Hepatic stellate cell (primary cell): ENCODE results near the gene ATP9B.
A peak's percentile ranks its signal among the peaks of the same experiment; 100 is the strongest.
"Not testable (repeated sequence)": the region's sequence is repeated elsewhere in the genome, so short reads cannot be mapped to it uniquely, and the experiment has no call there.

Source experiments
- DNase-seq: peaks from one replicate; pipeline ENCODE4 v3.0.0; 2011; ENCODE audit warnings: low spot score

Gene ATP9B

DNA sequence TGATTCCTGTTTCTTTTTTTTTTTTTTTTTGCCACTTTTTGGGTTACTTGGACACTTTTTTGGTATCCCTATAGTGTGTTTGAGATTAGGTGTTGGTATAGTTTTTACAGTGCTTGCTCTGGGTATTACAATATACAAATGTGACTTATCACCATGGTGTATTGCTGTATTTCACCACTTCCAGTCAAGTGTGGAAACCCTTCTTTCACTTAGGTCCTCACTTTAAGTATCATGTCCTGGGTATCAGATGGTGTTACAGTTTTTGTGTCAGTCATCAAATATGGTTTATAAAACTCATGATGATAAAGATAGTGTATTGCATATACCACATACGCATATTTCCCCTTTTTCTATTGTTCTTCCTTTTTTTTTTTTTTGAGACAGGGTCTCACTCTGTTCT lies 1.8 kb downstream of the ATP9B start:
- no peak for DNase-seq

GRCh38 chr18:79071503-79072210 lies 2.5 kb downstream of the ATP9B start:
- no peak for DNase-seq

DNA sequence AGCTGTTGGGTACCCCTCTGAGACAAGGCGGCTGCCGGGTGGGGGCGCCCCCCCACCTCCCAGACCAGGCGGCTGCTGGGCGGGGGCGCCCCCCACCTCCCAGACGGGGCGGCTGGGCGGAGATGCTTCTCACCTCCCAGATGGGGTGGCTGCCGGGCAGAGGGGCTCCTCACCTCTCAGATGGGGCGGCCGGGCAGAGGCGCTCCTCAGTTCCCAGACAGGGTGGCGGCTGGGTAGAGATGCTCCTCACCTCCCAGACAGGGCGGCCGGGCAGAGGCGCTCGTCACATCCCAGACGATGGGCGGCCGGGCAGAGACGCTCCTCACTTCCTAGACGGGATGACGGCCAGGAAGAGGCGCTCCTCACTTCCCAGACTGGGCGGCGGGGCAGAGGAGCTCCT lies 3.5 kb downstream of the ATP9B start:
- DNase-seq = not testable (repeated sequence)

GRCh38 chr18:79077181-79077580 lies 8.0 kb downstream of the ATP9B start:
- no peak for DNase-seq

- not testable (repeated sequence) for DNase-seq
These were observed 9.6 kb downstream of the ATP9B start for GRCh38 chr18:79078791-79079190.

DNA sequence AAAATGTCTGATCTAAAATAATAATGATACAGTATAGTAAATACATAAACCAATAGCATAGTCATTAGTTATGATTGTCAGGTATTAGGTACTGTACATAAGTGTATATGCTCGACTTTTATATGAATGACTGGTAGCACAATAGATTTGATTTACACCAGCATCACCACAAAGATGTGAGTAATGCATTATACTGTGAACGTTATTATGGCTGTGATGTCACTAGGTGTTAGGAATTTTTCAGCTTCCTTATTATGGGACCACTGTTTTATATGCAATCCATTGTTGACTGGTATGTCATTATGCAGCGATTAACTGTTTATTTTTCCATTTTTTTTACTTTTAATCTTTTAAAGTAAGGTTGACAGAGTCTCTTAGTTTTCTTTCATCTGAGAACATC lies 23.7 kb downstream of the ATP9B start:
- no peak for DNase-seq

- DNase-seq = no peak
These were observed 24.8 kb downstream of the ATP9B start for GRCh38 chr18:79093986-79094385.

GRCh38 chr18:79095216-79095615 lies 26.0 kb downstream of the ATP9B start:
- no peak for DNase-seq

- no peak for DNase-seq
These were observed 31.8 kb downstream of the ATP9B start for GRCh38 chr18:79100944-79101343.

GRCh38 chr18:79102886-79103285 lies 33.7 kb downstream of the ATP9B start:
- DNase-seq = no peak

- DNase-seq = no peak
These were observed 34.9 kb downstream of the ATP9B start for GRCh38 chr18:79104137-79104536.

- no peak for DNase-seq
These were observed 36.3 kb downstream of the ATP9B start for GRCh38 chr18:79105455-79105854.

DNA sequence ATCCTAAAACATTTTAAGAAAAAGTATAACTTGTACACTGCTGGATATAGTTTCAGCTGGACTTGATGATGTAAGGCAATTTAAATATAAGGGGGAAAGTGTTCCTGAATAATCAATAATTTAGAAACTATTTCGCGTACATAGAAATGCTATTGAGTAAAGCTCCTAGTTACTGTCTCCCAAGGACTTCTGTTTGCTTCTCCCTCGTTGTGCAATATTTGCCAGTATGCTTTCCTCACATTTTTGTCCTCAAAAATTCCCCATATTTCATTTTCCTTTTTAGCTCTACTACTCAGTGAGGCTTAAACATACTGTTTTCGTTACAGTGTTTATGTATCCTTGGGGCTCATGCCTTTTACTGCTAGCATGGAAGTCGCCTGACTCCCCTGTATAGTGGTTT lies 36.9 kb downstream of the ATP9B start:
- DNase-seq = no peak

GRCh38 chr18:79107886-79108285 lies 38.7 kb downstream of the ATP9B start:
- DNase-seq = no peak

- DNase-seq = no peak
These were observed 39.5 kb downstream of the ATP9B start for GRCh38 chr18:79108549-79109215.

DNA sequence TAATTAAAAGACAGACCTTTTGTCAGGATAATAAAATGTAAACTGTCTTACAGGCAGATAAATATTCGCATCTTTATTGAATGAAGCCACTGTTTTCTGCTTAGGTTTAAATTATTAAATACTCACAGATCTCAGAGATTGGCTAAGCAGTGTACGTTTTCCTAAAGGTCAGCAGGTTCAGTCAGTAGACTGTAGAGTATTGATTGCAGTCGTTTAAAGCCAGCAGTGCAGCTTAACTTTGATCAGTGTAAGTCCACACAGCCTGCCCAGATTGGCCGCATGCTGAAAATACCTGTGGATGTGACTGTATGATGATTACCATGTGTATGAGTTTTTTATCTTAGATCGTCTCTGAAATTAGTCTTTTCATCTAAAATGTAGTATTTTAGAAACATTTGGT lies 42.3 kb downstream of the ATP9B start:
- no peak for DNase-seq

GRCh38 chr18:79117385-79117784 lies 48.2 kb downstream of the ATP9B start:
- no peak for DNase-seq

GRCh38 chr18:79117788-79118187 lies 48.6 kb downstream of the ATP9B start:
- no peak for DNase-seq

- DNase-seq = no peak
These were observed 49.6 kb downstream of the ATP9B start for GRCh38 chr18:79118797-79119196.

DNA sequence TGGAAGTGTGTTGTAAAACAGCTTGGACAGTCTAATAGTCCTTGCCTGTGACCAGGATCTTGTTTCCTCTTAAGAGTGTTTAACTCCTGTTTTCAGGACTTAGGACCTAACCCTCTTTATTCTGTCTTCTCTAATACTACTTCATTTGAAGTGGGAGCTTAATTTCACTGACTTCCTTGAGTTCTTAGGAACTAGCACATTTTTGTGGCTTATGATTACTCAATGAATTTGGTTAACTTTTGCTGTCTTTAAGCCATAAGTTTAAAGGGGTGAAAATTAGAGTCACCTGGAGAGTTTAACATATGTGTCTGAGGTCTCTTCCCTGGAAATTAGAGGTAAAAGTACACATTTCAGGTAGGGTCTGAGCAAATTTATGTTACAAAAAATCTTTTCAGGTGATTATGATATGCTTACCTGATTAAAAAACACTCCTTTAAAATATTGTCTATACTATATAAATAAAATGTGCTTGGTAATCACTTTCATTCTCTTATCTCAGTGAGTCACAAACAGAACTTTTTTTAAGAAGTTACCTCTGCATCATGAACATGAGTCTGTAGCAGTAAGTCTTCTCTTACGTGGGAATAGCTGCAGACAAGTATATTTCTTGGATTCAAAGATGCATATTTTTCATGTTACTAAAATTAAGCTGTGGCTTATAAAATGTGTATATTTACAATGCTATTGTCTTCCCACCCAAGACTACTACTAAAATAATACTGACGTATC lies 52.7 kb downstream of the ATP9B start:
- DNase-seq = no peak

DNA sequence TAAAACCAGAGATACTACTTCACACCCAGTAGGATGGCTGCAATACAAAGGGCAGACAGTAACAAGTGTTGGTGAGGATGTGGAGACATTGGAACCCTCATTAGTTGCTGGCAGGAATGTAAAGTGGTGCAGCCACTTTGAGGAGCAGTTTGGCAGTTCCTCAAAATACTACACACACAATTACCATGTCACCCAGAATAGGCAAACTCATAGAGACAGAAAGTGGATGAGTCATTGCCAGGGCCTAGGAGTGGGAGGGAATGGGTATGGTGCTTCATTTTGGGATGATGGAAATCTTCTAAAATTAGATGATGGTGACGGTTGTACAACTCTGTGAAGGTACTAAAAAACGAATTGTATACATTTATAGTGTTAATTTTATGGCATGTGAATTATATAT lies 54.8 kb downstream of the ATP9B start:
- peak; percentile 12 for DNase-seq

DNA sequence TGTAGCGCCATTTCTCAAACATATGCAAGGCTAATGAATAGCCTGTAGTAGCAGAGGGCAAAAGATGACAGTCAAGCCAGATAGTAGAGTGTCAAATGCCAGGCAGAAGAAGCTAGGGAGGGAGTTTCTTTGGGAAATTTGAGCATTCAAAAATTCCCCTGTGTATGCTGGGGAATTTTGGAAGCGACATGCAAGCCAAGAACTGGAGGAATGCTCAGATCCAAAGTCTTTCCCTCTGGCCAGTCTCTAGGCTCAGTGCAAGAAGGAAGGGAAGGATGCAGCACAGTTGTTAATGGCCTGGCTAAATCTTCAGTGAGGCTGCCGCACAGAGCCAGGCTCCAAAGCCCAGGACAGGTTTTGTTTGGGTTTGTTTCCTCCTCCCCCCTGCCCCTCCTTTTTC lies 59.9 kb downstream of the ATP9B start:
- no peak for DNase-seq

DNA sequence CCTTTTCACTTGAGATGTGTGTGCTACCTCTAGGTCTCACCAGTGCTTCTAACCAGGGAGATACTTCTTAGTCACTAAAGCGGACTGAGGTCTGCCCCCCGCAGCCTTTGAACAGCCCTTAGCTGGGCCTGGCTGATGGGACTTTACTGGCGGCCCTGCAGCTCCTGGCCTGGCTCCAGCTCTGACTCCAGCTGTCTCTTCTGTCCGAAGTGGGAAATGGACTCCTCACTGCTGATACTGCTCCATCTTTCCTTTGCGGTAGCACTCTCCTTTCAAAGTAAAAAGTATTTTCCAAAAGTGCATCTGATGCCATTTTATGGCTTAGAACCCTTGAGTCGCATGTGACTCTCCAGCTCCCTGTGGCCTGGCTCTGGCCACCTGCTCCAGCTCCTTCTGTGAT lies 64.5 kb downstream of the ATP9B start:
- no peak for DNase-seq
